CD4-positive, alpha-beta memory T cell (primary cell): ENCODE measurements around the gene ZMYND11. TPM values are rescaled to one million over a fixed set of nuclear protein-coding genes. Genes with fewer than 3 reads are reported as not detected.

Experiments used
- CTCF ChIA-PET: fragments of 350-600 bp; sonication (Branson Sonifier 250); formaldehyde crosslinking; loops from one replicate; lab custom pipeline; 2021; ENCODE audit warnings: inconsistent platforms; ENCODE audit not compliant: partially characterized antibody; lab: Charles Lee
- POLR2A ChIA-PET: fragments of 350-600 bp; sonication (Branson Sonifier 250); formaldehyde crosslinking; loops from one replicate; lab custom pipeline; 2021; ENCODE audit not compliant: partially characterized antibody; lab: Charles Lee
- DNase-seq, 5 donors: peaks; one replicate each; pipeline versions ENCODE4 v3.0.0 to v3.0.0-alpha.2; 2020 to 2022; ENCODE audit warnings: mixed read lengths in 1 of 5
- H3K27ac ChIP-seq: one replicate; pipeline ENCODE4 v1.7.0; 2013; ENCODE audit warnings: low read depth, low read length
- H3K27me3 ChIP-seq: 2 replicates; pipeline ENCODE4 v1.7.0; 2013; ENCODE audit warnings: mild to moderate bottlenecking, low read length, moderate library complexity; ENCODE audit not compliant: insufficient read depth
- H3K36me3 ChIP-seq: 2 replicates; pipeline ENCODE4 v1.7.0; 2013; ENCODE audit warnings: mild to moderate bottlenecking, low read length, moderate library complexity; ENCODE audit not compliant: insufficient read depth
- H3K4me1 ChIP-seq: 2 replicates; pipeline ENCODE4 v1.7.0; 2013; ENCODE audit warnings: mild to moderate bottlenecking, low read length, moderate library complexity; ENCODE audit not compliant: insufficient read depth
- H3K4me3 ChIP-seq, 2 donors: one replicate each; pipeline ENCODE4 v1.7.0; 2013; ENCODE audit warnings: low read length in 2 of 2, mild to moderate bottlenecking in 1 of 2
- H3K9me3 ChIP-seq, 2 donors: one replicate each; pipeline ENCODE4 v1.7.0; 2013; ENCODE audit warnings: low read length in 2 of 2, control low read depth in 1 of 2; ENCODE audit not compliant: control insufficient read depth in 1 of 2
- H3K27ac Mint-ChIP-seq, 7 donors: one replicate each; pipeline ENCODE4 v1.8.0; 2020 to 2021; ENCODE audit warnings: mixed read lengths in 7 of 7, mild to moderate bottlenecking in 6 of 7, inconsistent platforms in 3 of 7, moderate library complexity in 3 of 7
- H3K27me3 Mint-ChIP-seq, 2 donors: one replicate each; pipeline ENCODE4 v1.8.0; 2020 to 2021; ENCODE audit warnings: mixed read lengths in 2 of 2
- H3K36me3 Mint-ChIP-seq, 2 donors: one replicate each; pipeline ENCODE4 v1.8.0; 2020 to 2021; ENCODE audit warnings: mixed read lengths in 2 of 2, inconsistent platforms in 1 of 2, mild to moderate bottlenecking in 1 of 2
- H3K4me1 Mint-ChIP-seq, 4 donors: one replicate each; pipeline ENCODE4 v1.8.0; 2020 to 2021; ENCODE audit warnings: mixed read lengths in 4 of 4, mild to moderate bottlenecking in 1 of 4
- H3K4me3 Mint-ChIP-seq, 8 donors: one replicate each; pipeline ENCODE4 v1.8.0; 2020 to 2021; ENCODE audit warnings: mixed read lengths in 8 of 8, mild to moderate bottlenecking in 7 of 8, moderate library complexity in 6 of 8, inconsistent platforms in 3 of 8
- H3K9me3 Mint-ChIP-seq, 8 donors: one replicate each; pipeline ENCODE4 v1.8.0; 2020 to 2021; ENCODE audit warnings: mixed read lengths in 8 of 8, mild to moderate bottlenecking in 5 of 8, inconsistent platforms in 3 of 8, moderate library complexity in 1 of 8
- intact Hi-C: fragments of 100-400 bp; cut with micrococcal nuclease; formaldehyde crosslinking; loops from one replicate; pipeline ENCODE4 v1.15.1; 2023
- polyA plus RNA-seq, 2 donors: library from polyadenylated mRNA; unstranded; fragments of 300-500 nt; fragmentation: Illumina TruSeq; gene quantifications; one replicate each; pipeline ENCODE4 v1.2.3, GENCODE V29; 2021
- total RNA-seq, 2 experiments: library from RNA; stranded (reverse); gene quantifications; one replicate each; pipeline ENCODE4 v1.2.3, GENCODE V29; 2021

Gene ZMYND11
- total and polyA plus RNA-seq, 4 experiments from 2014 or later: 26.6 to 63.2 (median 52.1) TPM

- H3K27me3 ChIP-seq: no peaks in the 10 kb centered on the region
- no peaks in the 10 kb centered on the region for H3K36me3 ChIP-seq
- Mint-ChIP-seq H3K4me1 (peaks cover 0 to 5% (median 4%) of the 10 kb centered on the region in 4 donors), H3K36me3 (peaks cover 0 to 4% of the 10 kb centered on the region in 2 donors), H3K9me3 (peaks cover 3 to 32% (median 25%) of the 10 kb centered on the region in 8 donors), H3K27ac (no peak overlapping the region), H3K27me3 (peaks cover 0 to 5% of the 10 kb centered on the region in 2 donors), H3K4me3 (no peak overlapping the region)
- no peak for DNase-seq
- H3K4me3 ChIP-seq: no peak overlapping the region
- no peaks in the 10 kb centered on the region for H3K4me1 ChIP-seq
- POLR2A ChIA-PET: no interaction called here
- H3K9me3 ChIP-seq: no peaks in the 10 kb centered on the region
- intact Hi-C loops: no loop called here
- CTCF ChIA-PET: no interaction called here
- no peak overlapping the region for H3K27ac ChIP-seq
These were observed 43.1 kb upstream of the ZMYND11 start for GRCh38 chr10:92153-92552.

- ChIA-PET POLR2A (no interaction called here), CTCF (no interaction called here)
- Histone ChIP-seq H3K36me3 (no peaks in the 10 kb centered on the region), H3K9me3 (no peaks in the 10 kb centered on the region), H3K27me3 (no peaks in the 10 kb centered on the region), H3K4me1 (no peaks in the 10 kb centered on the region), H3K27ac (no peak overlapping the region), H3K4me3 (no peak overlapping the region)
- H3K4me1 Mint-ChIP-seq: no peaks in the 10 kb centered on the region
- H3K36me3 Mint-ChIP-seq: peaks cover 0 to 4% of the 10 kb centered on the region in 2 donors
- intact Hi-C loops: no loop called here
- DNase-seq: no peak
- H3K4me3 Mint-ChIP-seq: no peak overlapping the region
- H3K9me3 Mint-ChIP-seq: peaks cover 3 to 39% (median 30%) of the 10 kb centered on the region in 8 donors
- peaks cover 0 to 4% of the 10 kb centered on the region in 2 donors for H3K27me3 Mint-ChIP-seq
- H3K27ac Mint-ChIP-seq: no peak overlapping the region
These were observed 42.4 kb upstream of the ZMYND11 start for GRCh38 chr10:92846-93245.

- H3K4me1 ChIP-seq: no peaks in the 10 kb centered on the region
- no peaks in the 10 kb centered on the region for H3K4me1 Mint-ChIP-seq
- H3K4me3 Mint-ChIP-seq: no peak overlapping the region
- no peaks in the 10 kb centered on the region for H3K36me3 ChIP-seq
- no peak overlapping the region for H3K27ac Mint-ChIP-seq
- no peak overlapping the region for H3K4me3 ChIP-seq
- no peaks in the 10 kb centered on the region for H3K27me3 ChIP-seq
- peaks cover 3 to 40% (median 30%) of the 10 kb centered on the region in 8 donors for H3K9me3 Mint-ChIP-seq
- H3K9me3 ChIP-seq: no peaks in the 10 kb centered on the region
- intact Hi-C loops: no loop called here
- ChIA-PET CTCF (no interaction called here), POLR2A (no interaction called here)
- DNase-seq: no peak
- peaks cover 0 to 3% of the 10 kb centered on the region in 2 donors for H3K27me3 Mint-ChIP-seq
- no peak overlapping the region for H3K27ac ChIP-seq
- H3K36me3 Mint-ChIP-seq: peaks cover 2 to 4% of the 10 kb centered on the region in 2 donors
These were observed 40.6 kb upstream of the ZMYND11 start for GRCh38 chr10:94613-95012.

- Histone ChIP-seq H3K9me3 (no peaks in the 10 kb centered on the region), H3K36me3 (no peaks in the 10 kb centered on the region), H3K27ac (no peak overlapping the region), H3K27me3 (no peaks in the 10 kb centered on the region), H3K4me3 (no peak overlapping the region), H3K4me1 (no peaks in the 10 kb centered on the region)
- Mint-ChIP-seq H3K27me3 (no peaks in the 10 kb centered on the region), H3K36me3 (peaks cover 2 to 4% of the 10 kb centered on the region in 2 donors), H3K4me3 (no peak overlapping the region), H3K4me1 (no peaks in the 10 kb centered on the region), H3K9me3 (peaks cover 3 to 40% (median 30%) of the 10 kb centered on the region in 8 donors), H3K27ac (no peak overlapping the region)
- no peak for DNase-seq
- CTCF ChIA-PET: no interaction called here
- intact Hi-C loops: no loop called here
- POLR2A ChIA-PET: no interaction called here
These were observed 39.7 kb upstream of the ZMYND11 start for GRCh38 chr10:95356-96115.

GRCh38 chr10:96466-96865, 38.8 kb upstream of the ZMYND11 start:
- H3K27ac Mint-ChIP-seq: no peak overlapping the region
- H3K36me3 Mint-ChIP-seq: peaks cover 2 to 4% of the 10 kb centered on the region in 2 donors
- POLR2A ChIA-PET: no interaction called here
- H3K4me3 Mint-ChIP-seq: no peak overlapping the region
- peaks cover 3 to 40% (median 30%) of the 10 kb centered on the region in 8 donors for H3K9me3 Mint-ChIP-seq
- Histone ChIP-seq H3K9me3 (no peaks in the 10 kb centered on the region), H3K36me3 (no peaks in the 10 kb centered on the region), H3K27ac (no peak overlapping the region), H3K27me3 (no peaks in the 10 kb centered on the region), H3K4me1 (no peaks in the 10 kb centered on the region), H3K4me3 (no peak overlapping the region)
- H3K4me1 Mint-ChIP-seq: no peaks in the 10 kb centered on the region
- H3K27me3 Mint-ChIP-seq: peaks cover 0 to 2% of the 10 kb centered on the region in 2 donors
- DNase-seq: no peak
- CTCF ChIA-PET: no interaction called here
- intact Hi-C loops: no loop called here

GRCh38 chr10:104416-104815, 30.8 kb upstream of the ZMYND11 start:
- Histone ChIP-seq H3K27me3 (no peaks in the 10 kb centered on the region), H3K4me3 (no peak overlapping the region), H3K27ac (no peak overlapping the region), H3K4me1 (no peaks in the 10 kb centered on the region), H3K36me3 (no peaks in the 10 kb centered on the region), H3K9me3 (no peaks in the 10 kb centered on the region)
- ChIA-PET POLR2A (no interaction called here), CTCF (no interaction called here)
- DNase-seq: no peak
- Mint-ChIP-seq H3K4me3 (no peak overlapping the region), H3K9me3 (no peaks in the 10 kb centered on the region), H3K27ac (no peak overlapping the region), H3K4me1 (peaks cover 0 to 9% (median 2%) of the 10 kb centered on the region in 4 donors), H3K27me3 (peaks cover 2 to 4% of the 10 kb centered on the region in 2 donors), H3K36me3 (no peaks in the 10 kb centered on the region)
- intact Hi-C loops: no loop called here

GRCh38 chr10:104862-105565, 30.2 kb upstream of the ZMYND11 start:
- Histone ChIP-seq H3K4me3 (no peak overlapping the region), H3K9me3 (no peaks in the 10 kb centered on the region), H3K27ac (no peak overlapping the region), H3K27me3 (no peaks in the 10 kb centered on the region), H3K4me1 (no peaks in the 10 kb centered on the region), H3K36me3 (no peaks in the 10 kb centered on the region)
- POLR2A ChIA-PET: no interaction called here
- intact Hi-C loops: no loop called here
- H3K4me1 Mint-ChIP-seq: peaks cover 0 to 9% (median 2%) of the 10 kb centered on the region in 4 donors
- H3K27me3 Mint-ChIP-seq: peaks cover 2 to 4% of the 10 kb centered on the region in 2 donors
- CTCF ChIA-PET: no interaction called here
- DNase-seq: no peak
- H3K27ac Mint-ChIP-seq: no peak overlapping the region
- no peaks in the 10 kb centered on the region for H3K36me3 Mint-ChIP-seq
- no peak overlapping the region for H3K4me3 Mint-ChIP-seq
- H3K9me3 Mint-ChIP-seq: no peaks in the 10 kb centered on the region
